Measurements from ENCODE around the gene SCG2. TPM values are rescaled to one million over a fixed set of nuclear protein-coding genes. Genes with fewer than 3 reads are reported as not detected.

Gene SCG2
- total RNA-seq, 1 experiment from 2014 or later, result 0.11 TPM

- H3K36me3 Mint-ChIP-seq, result no peaks in the 10 kb centered on the region
- POLR2A ChIA-PET, result no interaction called here
- ATAC-seq, result no peak
These were observed 6.0 kb downstream of the SCG2 start for GRCh38 chr2:223596208-223596607.

GRCh38 chr2:223594831-223595230 is 7.3 kb downstream of the SCG2 start:
- H3K36me3 Mint-ChIP-seq, result no peaks in the 10 kb centered on the region
- ChIA-PET CTCF (no interaction called here), POLR2A (no interaction called here)
- H3K4me1 Mint-ChIP-seq, result no peaks in the 10 kb centered on the region
- H3K9me3 Mint-ChIP-seq, result no peaks in the 10 kb centered on the region
- no peak overlapping the region for H3K4me3 Mint-ChIP-seq
- DNase-seq (ENCODE audit: low spot score) (no peak), ATAC-seq (no peak)
- peaks cover 9% of the 10 kb centered on the region for H3K27me3 Mint-ChIP-seq (ENCODE audit: low read depth)
- no peak overlapping the region for H3K27ac Mint-ChIP-seq
- TF ChIP-seq ARID4B (CRISPR knock-in tag; IDR thresholded peaks at IDR 0.05; ENCODE audit: borderline replicate concordance) (no peak), ERG (CRISPR knock-in tag; IDR thresholded peaks at IDR 0.05) (no peak), IRF2 (CRISPR knock-in tag; IDR thresholded peaks at IDR 0.05; ENCODE audit: borderline replicate concordance, low read depth) (no peak), ATF1 (CRISPR knock-in tag; IDR thresholded peaks at IDR 0.05) (no peak), ZNF396 (CRISPR knock-in tag; IDR thresholded peaks at IDR 0.05; ENCODE audit: borderline replicate concordance) (no peak), TEAD1 (CRISPR knock-in tag; IDR thresholded peaks at IDR 0.05) (no peak), MYBL2 (CRISPR knock-in tag; IDR thresholded peaks at IDR 0.05) (no peak), ZBTB21 (CRISPR knock-in tag; IDR thresholded peaks at IDR 0.05; ENCODE audit: borderline replicate concordance) (no peak), ETV6 (CRISPR knock-in tag; IDR thresholded peaks at IDR 0.05) (no peak), ZNF219 (CRISPR knock-in tag; IDR thresholded peaks at IDR 0.05; ENCODE audit: borderline replicate concordance) (no peak), FOXJ3 (CRISPR knock-in tag; IDR thresholded peaks at IDR 0.05; ENCODE audit: borderline replicate concordance) (no peak), ZNF532 (CRISPR knock-in tag; IDR thresholded peaks at IDR 0.05; ENCODE audit: borderline replicate concordance) (no peak), GABPB1 (CRISPR knock-in tag; IDR thresholded peaks at IDR 0.05) (no peak), RELA (CRISPR knock-in tag; IDR thresholded peaks at IDR 0.05; ENCODE audit: borderline replicate concordance) (no peak), USF2 (CRISPR knock-in tag; IDR thresholded peaks at IDR 0.05) (no peak), GTF2I (CRISPR knock-in tag; conservative IDR thresholded peaks at IDR 0.05) (no peak), TP53 (CRISPR knock-in tag; IDR thresholded peaks at IDR 0.05) (no peak), MXD4 (CRISPR knock-in tag; IDR thresholded peaks at IDR 0.05; ENCODE audit: borderline replicate concordance) (no peak), ZMAT4 (CRISPR knock-in tag; IDR thresholded peaks at IDR 0.05) (no peak)

More at GRCh38 chr2:223596208-223596607, 6.0 kb downstream of the SCG2 start:
- Mint-ChIP-seq H3K27me3 (ENCODE audit: low read depth) (peaks cover 9% of the 10 kb centered on the region), H3K9me3 (no peaks in the 10 kb centered on the region), H3K4me1 (no peaks in the 10 kb centered on the region), H3K4me3 (no peak overlapping the region), H3K27ac (no peak overlapping the region)
- DNase-seq (ENCODE audit: low spot score), result no peak
- TF ChIP-seq JUN (CRISPR knock-in tag; IDR thresholded peaks at IDR 0.05), result no peak
- no peak for TF ChIP-seq TCF7 (CRISPR knock-in tag; IDR thresholded peaks at IDR 0.05; ENCODE audit: low read depth)
- TF ChIP-seq TP53 (CRISPR knock-in tag; IDR thresholded peaks at IDR 0.05), result no peak
- TF ChIP-seq ATF2 (CRISPR knock-in tag; IDR thresholded peaks at IDR 0.05; ENCODE audit: borderline replicate concordance, low read depth), result no peak
- no peak for TF ChIP-seq SOX15 (CRISPR knock-in tag; IDR thresholded peaks at IDR 0.05)
- no peak for TF ChIP-seq MYBL2 (CRISPR knock-in tag; IDR thresholded peaks at IDR 0.05)
- CTCF ChIA-PET, result no interaction called here
